ENCODE measurements around the gene PAFAH1B1. TPM values are rescaled to one million over a fixed set of nuclear protein-coding genes. Genes with fewer than 3 reads are reported as not detected.

The PAFAH1B1 gene
- total and polyA plus RNA-seq, 2 experiments from 2014 or later = 69.9 to 71.7 TPM

GRCh38 chr17:2690165-2691068 lies 97.0 kb downstream of the PAFAH1B1 start:
- H3K27ac ChIP-seq (ENCODE audit: low read depth) = no peak overlapping the region
- H3K4me2 ChIP-seq = no peak overlapping the region
- no peak overlapping the region for H2AFZ ChIP-seq
- no peak overlapping the region for H3K27ac Mint-ChIP-seq
- H3K4me3 ChIP-seq = no peak overlapping the region
- no peaks in the 10 kb centered on the region for H3K36me3 ChIP-seq (ENCODE audit: insufficient read depth)
- no peaks in the 10 kb centered on the region for H3K79me2 ChIP-seq (replicated peaks; ENCODE audit: insufficient read depth)
- H3K27me3 Mint-ChIP-seq (ENCODE audit: insufficient read depth, low read depth, poor library complexity) = peaks cover 24% of the 10 kb centered on the region
- peaks cover 16% of the 10 kb centered on the region for H3F3A ChIP-seq (replicated peaks; ENCODE audit: low read depth)
- ATAC-seq (no peak), DNase-seq (ENCODE audit: low spot score) (no peak)
- H3K27me3 ChIP-seq (ENCODE audit: insufficient read depth) = no peaks in the 10 kb centered on the region
- H3K4me1 ChIP-seq (ENCODE audit: insufficient read depth) = peaks cover 6% of the 10 kb centered on the region; the same call in 1 of the 2 replicates
- TF ChIP-seq NANOG (IDR thresholded peaks at IDR 0.05; ENCODE audit: borderline replicate concordance) = no peak
- no peak for TF ChIP-seq ZNF331 (CRISPR knock-in tag; IDR thresholded peaks at IDR 0.05; ENCODE audit: low read depth)
- TF ChIP-seq CTCF (conservative IDR thresholded peaks at IDR 0.05; ENCODE audit: low read depth in 2 of 2) = no peak
- TF ChIP-seq EZH2phosphoT487 (IDR thresholded peaks at IDR 0.05; ENCODE audit: unreplicated experiment) = no peak
- TF ChIP-seq ETS1 (IDR thresholded peaks at IDR 0.05) = no peak
- TF ChIP-seq ZNF462 (CRISPR knock-in tag; IDR thresholded peaks at IDR 0.05) = no peak
- no peak for TF ChIP-seq STAT1 (IDR thresholded peaks at IDR 0.05; ENCODE audit: unreplicated experiment)
- TF ChIP-seq POLR2AphosphoS5 (IDR thresholded peaks at IDR 0.05; ENCODE audit: low read depth) = no peak
- TF ChIP-seq ZNF114 (CRISPR knock-in tag; IDR thresholded peaks at IDR 0.05) = no peak
- TF ChIP-seq EZH2 (IDR thresholded peaks at IDR 0.05; ENCODE audit: low read depth, unreplicated experiment) = no peak
- no peak for TF ChIP-seq REST (IDR thresholded peaks at IDR 0.05; ENCODE audit: unreplicated experiment)
- TF ChIP-seq CREB1 (CRISPR knock-in tag; IDR thresholded peaks at IDR 0.05; ENCODE audit: low read depth) = no peak
- no peak for TF ChIP-seq JUNB (IDR thresholded peaks at IDR 0.05; ENCODE audit: unreplicated experiment)
- peaks cover 13% of the 10 kb centered on the region for H3K36me3 Mint-ChIP-seq (ENCODE audit: low read depth)
- no peak overlapping the region for H3K4me3 Mint-ChIP-seq
- H4K20me1 ChIP-seq (replicated peaks; ENCODE audit: insufficient read depth) = peaks cover 4% of the 10 kb centered on the region
- H3K9me3 Mint-ChIP-seq = no peaks in the 10 kb centered on the region
- H3K9me2 ChIP-seq (ENCODE audit: insufficient read depth) = no peaks in the 10 kb centered on the region
- peaks cover 12% of the 10 kb centered on the region; the same call in 2 of the 3 replicates for H3K4me1 Mint-ChIP-seq

All from GM23338 (cell line).